ENCODE results near the gene NEK4.
A peak's percentile ranks its signal among the peaks of the same experiment; 100 is the strongest.
"Not testable (repeated sequence)": the region's sequence is repeated elsewhere in the genome, so short reads cannot be mapped to it uniquely, and the experiment has no call there.

NEK4 gene

GRCh38 chr3:52679199-52679538 lies 91.6 kb downstream of the NEK4 start:
- Histone ChIP-seq H3K23ac (ENCODE audit: low read length) (no peak overlapping the region), H3K18ac (ENCODE audit: low read length) (no peak overlapping the region), H3K4me3 (ENCODE audit: low read length) (no peak overlapping the region), H4K5ac (ENCODE audit: low read length) (no peak overlapping the region), H3K36me3 (ENCODE audit: control insufficient read depth, insufficient read depth, low read length) (peaks cover 8% of the 10 kb centered on the region), H4K8ac (ENCODE audit: low read depth, low read length) (no peak overlapping the region), H2BK120ac (ENCODE audit: low read depth, low read length) (no peak overlapping the region), H3K4me2 (ENCODE audit: low read length) (no peak overlapping the region), H3K9ac (ENCODE audit: low read length) (no peak overlapping the region), H3K56ac (ENCODE audit: low read length) (no peak overlapping the region), H3K27ac (ENCODE audit: low read depth, low read length) (no peak overlapping the region), H2BK5ac (ENCODE audit: low read length) (no peak overlapping the region), H3K79me2 (ENCODE audit: control insufficient read depth, insufficient read depth, low read length) (peaks cover 22% of the 10 kb centered on the region), H3K79me1 (ENCODE audit: low read length) (peaks cover 6% of the 10 kb centered on the region), H3K4me1 (ENCODE audit: control insufficient read depth, low read depth, low read length) (no peaks in the 10 kb centered on the region), H2AK5ac (ENCODE audit: low read length) (no peak overlapping the region), H3K27me3 (ENCODE audit: insufficient read depth, low read length, poor library complexity) (no peaks in the 10 kb centered on the region), H3K4ac (ENCODE audit: low read depth, low read length) (no peak overlapping the region), H2BK15ac (replicated peaks; ENCODE audit: low read depth) (no peak overlapping the region)
- no CpG with 5 or more reads among the region's 3 CpGs for WGBS (ENCODE audit: extremely low coverage, insufficient coverage, low lambda C conversion rate)
- no peak for DNase-seq

GRCh38 chr3:52678265-52679198 lies 92.2 kb downstream of the NEK4 start:
- no peak overlapping the region for H3K4me3 ChIP-seq (ENCODE audit: low read length)
- no peak overlapping the region for H3K18ac ChIP-seq (ENCODE audit: low read length)
- no peak overlapping the region for H3K9ac ChIP-seq (ENCODE audit: low read length)
- WGBS (ENCODE audit: extremely low coverage, insufficient coverage, low lambda C conversion rate): no CpG with 5 or more reads among the region's 6 CpGs
- DNase-seq: no peak
- no peak overlapping the region for H2BK15ac ChIP-seq (replicated peaks; ENCODE audit: low read depth)
- H3K79me2 ChIP-seq (ENCODE audit: control insufficient read depth, insufficient read depth, low read length): peaks cover 16% of the 10 kb centered on the region
- H3K36me3 ChIP-seq (ENCODE audit: control insufficient read depth, insufficient read depth, low read length): peaks cover 8% of the 10 kb centered on the region
- no peak overlapping the region for H3K23ac ChIP-seq (ENCODE audit: low read length)
- peaks cover 6% of the 10 kb centered on the region for H3K79me1 ChIP-seq (ENCODE audit: low read length)
- H3K4me1 ChIP-seq (ENCODE audit: control insufficient read depth, low read depth, low read length): no peaks in the 10 kb centered on the region
- H3K56ac ChIP-seq (ENCODE audit: low read length): no peak overlapping the region
- H3K4me2 ChIP-seq (ENCODE audit: low read length): no peak overlapping the region
- H2BK120ac ChIP-seq (ENCODE audit: low read depth, low read length): no peak overlapping the region
- H2BK5ac ChIP-seq (ENCODE audit: low read length): no peak overlapping the region
- H4K8ac ChIP-seq (ENCODE audit: low read depth, low read length): no peak overlapping the region
- H2AK5ac ChIP-seq (ENCODE audit: low read length): no peak overlapping the region
- H4K5ac ChIP-seq (ENCODE audit: low read length): no peak overlapping the region
- H3K27ac ChIP-seq (ENCODE audit: low read depth, low read length): no peak overlapping the region
- H3K27me3 ChIP-seq (ENCODE audit: insufficient read depth, low read length, poor library complexity): no peaks in the 10 kb centered on the region
- no peak overlapping the region for H3K4ac ChIP-seq (ENCODE audit: low read depth, low read length)

DNA sequence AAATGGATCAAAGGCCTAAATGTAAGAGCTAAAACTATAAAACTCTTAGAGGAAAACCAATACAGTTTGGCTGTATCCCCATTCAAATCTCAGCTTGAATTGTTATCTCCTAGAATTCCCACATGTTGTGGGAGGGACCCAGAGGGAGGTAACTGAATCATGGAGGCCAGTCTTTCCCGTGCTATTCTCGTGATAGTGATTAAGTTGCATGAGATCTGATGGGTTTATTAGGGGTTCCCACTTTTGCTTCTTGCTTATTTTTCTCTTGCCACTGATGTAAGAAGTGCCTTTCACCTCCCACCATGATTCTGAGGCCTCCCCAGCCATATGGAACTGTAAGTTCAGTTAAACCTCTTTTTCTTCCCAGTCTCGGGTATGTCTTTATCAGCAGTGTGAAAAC lies 94.5 kb downstream of the NEK4 start:
- WGBS (ENCODE audit: extremely low coverage, insufficient coverage, low lambda C conversion rate): no CpG with 5 or more reads among the region's 3 CpGs
- H2BK15ac ChIP-seq (replicated peaks; ENCODE audit: low read depth); H3K36me3 ChIP-seq (ENCODE audit: control insufficient read depth, insufficient read depth, low read length); DNase-seq; H3K27ac ChIP-seq (ENCODE audit: low read depth, low read length); H2BK5ac ChIP-seq (ENCODE audit: low read length); H3K4me2 ChIP-seq (ENCODE audit: low read length); H3K4ac ChIP-seq (ENCODE audit: low read depth, low read length); H4K8ac ChIP-seq (ENCODE audit: low read depth, low read length); H3K9ac ChIP-seq (ENCODE audit: low read length); H2AK5ac ChIP-seq (ENCODE audit: low read length); H3K4me3 ChIP-seq (ENCODE audit: low read length); H3K79me1 ChIP-seq (ENCODE audit: low read length); H3K18ac ChIP-seq (ENCODE audit: low read length); H3K4me1 ChIP-seq (ENCODE audit: control insufficient read depth, low read depth, low read length); H3K56ac ChIP-seq (ENCODE audit: low read length); H3K23ac ChIP-seq (ENCODE audit: low read length); H3K27me3 ChIP-seq (ENCODE audit: insufficient read depth, low read length, poor library complexity); H4K5ac ChIP-seq (ENCODE audit: low read length); H3K79me2 ChIP-seq (ENCODE audit: control insufficient read depth, insufficient read depth, low read length); H2BK120ac ChIP-seq (ENCODE audit: low read depth, low read length): not testable (repeated sequence)

- Histone ChIP-seq H2AK5ac (ENCODE audit: low read length) (no peak overlapping the region), H3K56ac (ENCODE audit: low read length) (no peak overlapping the region), H3K9ac (ENCODE audit: low read length) (no peak overlapping the region), H3K4me2 (ENCODE audit: low read length) (no peak overlapping the region), H3K79me1 (ENCODE audit: low read length) (peaks cover 4% of the 10 kb centered on the region), H3K18ac (ENCODE audit: low read length) (no peak overlapping the region), H4K5ac (ENCODE audit: low read length) (no peak overlapping the region), H3K4me3 (ENCODE audit: low read length) (no peak overlapping the region), H3K36me3 (ENCODE audit: control insufficient read depth, insufficient read depth, low read length) (no peaks in the 10 kb centered on the region), H4K8ac (ENCODE audit: low read depth, low read length) (no peak overlapping the region), H3K23ac (ENCODE audit: low read length) (no peak overlapping the region), H3K4me1 (ENCODE audit: control insufficient read depth, low read depth, low read length) (no peaks in the 10 kb centered on the region), H3K4ac (ENCODE audit: low read depth, low read length) (no peak overlapping the region), H2BK120ac (ENCODE audit: low read depth, low read length) (no peak overlapping the region), H2BK15ac (replicated peaks; ENCODE audit: low read depth) (no peak overlapping the region), H3K27ac (ENCODE audit: low read depth, low read length) (no peak overlapping the region), H2BK5ac (ENCODE audit: low read length) (no peak overlapping the region), H3K79me2 (ENCODE audit: control insufficient read depth, insufficient read depth, low read length) (peaks cover 3% of the 10 kb centered on the region), H3K27me3 (ENCODE audit: insufficient read depth, low read length, poor library complexity) (no peaks in the 10 kb centered on the region)
- peak; percentile 29 for DNase-seq
- no CpG with 5 or more reads among the region's 1 CpG for WGBS (ENCODE audit: extremely low coverage, insufficient coverage, low lambda C conversion rate)
Measured at GRCh38 chr3:52671676-52672075, 99.1 kb downstream of the NEK4 start.

GRCh38 chr3:52670621-52671521 lies 99.9 kb downstream of the NEK4 start:
- Histone ChIP-seq H3K27me3 (ENCODE audit: insufficient read depth, low read length, poor library complexity) (no peaks in the 10 kb centered on the region), H3K9ac (ENCODE audit: low read length) (no peak overlapping the region), H3K56ac (ENCODE audit: low read length) (no peak overlapping the region), H3K4me3 (ENCODE audit: low read length) (no peak overlapping the region), H3K4ac (ENCODE audit: low read depth, low read length) (no peak overlapping the region), H3K18ac (ENCODE audit: low read length) (no peak overlapping the region), H3K4me1 (ENCODE audit: control insufficient read depth, low read depth, low read length) (no peaks in the 10 kb centered on the region), H3K27ac (ENCODE audit: low read depth, low read length) (no peak overlapping the region), H4K5ac (ENCODE audit: low read length) (no peak overlapping the region), H3K79me2 (ENCODE audit: control insufficient read depth, insufficient read depth, low read length) (peaks cover 3% of the 10 kb centered on the region), H2BK120ac (ENCODE audit: low read depth, low read length) (no peak overlapping the region), H4K8ac (ENCODE audit: low read depth, low read length) (no peak overlapping the region), H2AK5ac (ENCODE audit: low read length) (no peak overlapping the region), H3K36me3 (ENCODE audit: control insufficient read depth, insufficient read depth, low read length) (no peaks in the 10 kb centered on the region), H2BK15ac (replicated peaks; ENCODE audit: low read depth) (no peak overlapping the region), H3K79me1 (ENCODE audit: low read length) (peaks cover 4% of the 10 kb centered on the region), H3K23ac (ENCODE audit: low read length) (no peak overlapping the region), H3K4me2 (ENCODE audit: low read length) (no peak overlapping the region), H2BK5ac (ENCODE audit: low read length) (no peak overlapping the region)
- DNase-seq: peak; percentile 72
- WGBS (ENCODE audit: extremely low coverage, insufficient coverage, low lambda C conversion rate): no CpG with 5 or more reads among the region's 9 CpGs
